HepG2 (cell line): ENCODE results near the gene PLAC9. TPM values are rescaled to one million over a fixed set of nuclear protein-coding genes. Genes with fewer than 3 reads are reported as not detected.

Experiments used
- ATAC-seq: fragments of 200-7000 bp; cut with Tn5 transposase; 3 replicates; pipeline ENCODE4 v1.9.1; 2020; ENCODE audit warnings: mild to moderate bottlenecking, moderate library complexity
- BruUV-seq: library from RNA; stranded (reverse); fragments of 400-500 nt; replicated peaks from 2 replicates; lab custom pipeline; 2021; lab: Mats Ljungman, UMichigan
- CTCF ChIA-PET: fragments of 300-600 bp; formaldehyde crosslinking; extraction: SDS; loops from one replicate; lab custom pipeline; 2021; ENCODE audit warnings: low total read pairs, inconsistent platforms, low intra/inter-chr PET ratio; lab: Yijun Ruan, JAX
- POLR2A ChIA-PET: fragments of 350-600 bp; sonication (Branson Sonifier 250); formaldehyde crosslinking; loops from one replicate; lab custom pipeline; 2020; ENCODE audit warnings: antibody characterized with exemption, inconsistent platforms; lab: Yijun Ruan, JAX
- DNase-seq: peaks from one replicate; pipeline ENCODE4 v3.0.0-alpha.2; 2015; ENCODE audit warnings: low spot score
- FAIRE-seq: peaks from 3 replicates; lab custom pipeline; 2011; peaks lifted over from hg19 to GRCh38; lab: Jason Lieb, UNC
- H2AFZ ChIP-seq: one replicate; pipeline ENCODE4 v1.6.1; 2011; ENCODE audit warnings: low read length, inconsistent platforms
- H3K27ac ChIP-seq: fragments of 300-600 bp; 3 replicates; pipeline ENCODE4 v1.8.0; 2011; ENCODE audit warnings: mixed run types, mild to moderate bottlenecking, mixed read lengths, low read length, inconsistent platforms; ENCODE audit not compliant: insufficient read depth; ENCODE audit errors: extremely low read length
- H3K27me3 ChIP-seq, 2 experiments: fragments of 200-600 bp in 1 of 2; 2 replicates in 1 of 2; 3 replicates in 1 of 2; pipeline versions ENCODE4 v1.6.0 to v1.8.0; 2011; ENCODE audit warnings: low read length in 2 of 2, mild to moderate bottlenecking in 2 of 2, moderate library complexity in 2 of 2, inconsistent platforms in 1 of 2; ENCODE audit not compliant: insufficient read depth in 2 of 2, control insufficient read depth in 1 of 2
- H3K36me3 ChIP-seq, 2 experiments: fragments of 200-600 bp in 1 of 2; replicated peaks in 1 of 2; 2 replicates in 1 of 2; 3 replicates in 1 of 2; pipeline versions ENCODE4 v1.5.1 to v1.8.0; 2011; ENCODE audit warnings: low read length in 2 of 2, inconsistent platforms in 1 of 2; ENCODE audit not compliant: insufficient read depth in 2 of 2, control insufficient read depth in 1 of 2
- H3K4me1 ChIP-seq: 2 replicates; pipeline ENCODE4 v1.5.1; 2012; ENCODE audit warnings: low read length, inconsistent platforms; ENCODE audit not compliant: insufficient read depth
- H3K4me2 ChIP-seq: 2 replicates; pipeline ENCODE4 v1.6.0; 2011; ENCODE audit warnings: low read depth, low read length, inconsistent platforms
- H3K4me3 ChIP-seq, 3 experiments: fragments of 200-600 bp in 1 of 3; sonication (generic), shearing (Covaris generic) in 1 of 3; replicated peaks in 1 of 3; 2 replicates each; pipeline ENCODE4 v1.5.1; 2011 to 2016; ENCODE audit warnings: low read length in 3 of 3, inconsistent platforms in 2 of 3, low read depth in 2 of 3, mild to moderate bottlenecking in 2 of 3, control low read depth in 1 of 3, mixed read lengths in 1 of 3; ENCODE audit not compliant: insufficient read depth in 1 of 3
- H3K79me2 ChIP-seq: one replicate; pipeline ENCODE4 v1.6.1; 2011; ENCODE audit warnings: low read length, inconsistent platforms; ENCODE audit not compliant: insufficient read depth
- H3K9ac ChIP-seq: 2 replicates; pipeline ENCODE4 v1.6.0; 2011; ENCODE audit warnings: mild to moderate bottlenecking, low read depth, low read length, inconsistent platforms; ENCODE audit not compliant: insufficient read depth
- H3K9me3 ChIP-seq: 2 replicates; pipeline ENCODE4 v1.5.1; 2012; ENCODE audit warnings: mild to moderate bottlenecking, low read length
- H4K20me1 ChIP-seq: 2 replicates; pipeline ENCODE4 v1.6.0; 2011; ENCODE audit warnings: inconsistent platforms, mild to moderate bottlenecking, low read length, moderate library complexity; ENCODE audit not compliant: insufficient read depth
- HNRNPL ChIP-seq: fragments of 200-400 bp; formaldehyde crosslinking; IDR thresholded peaks from 2 replicates; pipeline ENCODE4 v1.6.1; 2017; ENCODE audit warnings: mild to moderate bottlenecking, low read depth, low read length
- POLR2AphosphoS5 ChIP-seq: IDR thresholded peaks from 2 replicates; pipeline ENCODE4 v1.6.1; 2012; ENCODE audit warnings: low read depth, low read length
- TFDP2 ChIP-seq: sonication (generic); formaldehyde crosslinking; IDR thresholded peaks from 2 replicates; pipeline ENCODE4 v1.4.0; 2020; ENCODE audit warnings: missing genetic modification reagents
- ZNF225 ChIP-seq: sonication (generic); formaldehyde crosslinking; IDR thresholded peaks from 2 replicates; pipeline ENCODE4 v1.4.0; 2020; ENCODE audit warnings: mild to moderate bottlenecking, missing genetic modification reagents
- ZNF687 ChIP-seq: sonication (generic); formaldehyde crosslinking; IDR thresholded peaks from 2 replicates; pipeline ENCODE4 v1.5.1; 2020; ENCODE audit warnings: mild to moderate bottlenecking, missing genetic modification reagents, moderate library complexity
- WGBS: methylation state at CpG from one replicate; pipeline ENCODE4 v1.1.6; 2017; ENCODE audit warnings: low lambda C conversion rate; 5-methylcytosine and 5-hydroxymethylcytosine counted together
- in situ Hi-C: cut with HindIII; loops from 2 replicates; pipeline ENCODE4 v1.10.0; 2017; ENCODE audit warnings: low pct_unique_long_range_greater_than_20kb; ENCODE audit not compliant: extremely low pct_ligation_motif_present
- intact Hi-C: fragments of 100-400 bp; cut with micrococcal nuclease; formaldehyde crosslinking; loops from one replicate; pipeline ENCODE4 v1.10.0; 2022; ENCODE audit not compliant: unreplicated experiment
- polyA plus RNA-seq, 8 experiments: library from polyadenylated mRNA; depleted of rRNA in 3 of 8; stranded (reverse) in 7 of 8; unstranded in 1 of 8; fragments of >200 nt; fragmentation: Illumina TruSeq in 4 of 8; extraction: Trizol in 4 of 8; gene quantifications; 2 replicates each; pipeline versions ENCODE4 v1.2.1 to v1.2.3, GENCODE V29; 2011 to 2016; ENCODE audit warnings: low read depth in 4 of 8, missing spikeins in 1 of 8, mixed read lengths in 1 of 8; ENCODE audit not compliant: insufficient read depth in 1 of 8
- total RNA-seq, 5 experiments: library from RNA; depleted of rRNA; stranded (reverse); fragments of >200 nt; fragmentation: Illumina TruSeq; extraction: Trizol; gene quantifications; 2 replicates each; pipeline ENCODE4 v1.2.3, GENCODE V29; 2016; ENCODE audit warnings: low read depth in 1 of 5

PLAC9 gene
- total and polyA plus RNA-seq, 2 of the 13 experiments (the other 11 are each of a cell fraction or from before 2014, with no cell fraction given): not detected

DNA sequence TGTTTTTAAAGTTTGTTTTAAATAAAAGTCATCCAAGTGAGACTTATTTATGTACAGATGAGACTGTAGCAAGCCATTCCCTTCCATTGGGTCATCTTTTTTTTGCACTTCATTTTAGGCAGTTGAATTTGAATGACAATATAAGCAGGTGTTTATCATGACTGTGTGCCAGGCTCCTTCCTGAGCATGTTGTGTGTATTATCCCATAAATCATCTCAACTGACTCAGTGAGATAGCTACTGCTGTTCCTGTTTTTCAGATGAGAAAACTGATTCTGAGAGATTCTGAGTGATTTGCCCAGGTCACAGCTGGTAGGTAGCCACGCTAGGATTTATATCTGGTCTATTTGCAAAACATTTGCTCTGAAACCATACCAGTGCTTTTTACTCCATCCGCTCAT lies 42.4 kb upstream of the PLAC9 start:
- Histone ChIP-seq H3K27me3 (no peaks in the 10 kb centered on the region; a peak in 1 of 5 replicates), H3K79me2 (no peaks in the 10 kb centered on the region), H3K27ac (no peak overlapping the region), H3K36me3 (no peaks in the 10 kb centered on the region)
- no peak for FAIRE-seq
- in situ Hi-C loops: no loop called here
- CTCF ChIA-PET: no interaction called here
- TF ChIP-seq ZNF225 (CRISPR knock-in tag): no peak
- no peak for TF ChIP-seq HNRNPL
- TF ChIP-seq ZNF687 (CRISPR knock-in tag): no peak
- no peak for TF ChIP-seq TFDP2
- no peak for TF ChIP-seq POLR2AphosphoS5
- TF ChIP-seq, all 625 proteins: peak for 0
- H4K20me1 ChIP-seq: no peaks in the 10 kb centered on the region
- H3K4me3 ChIP-seq: no peak overlapping the region
- intact Hi-C loops: no loop called here
- H2AFZ ChIP-seq: no peak overlapping the region
- no peaks in the 10 kb centered on the region for H3K4me1 ChIP-seq
- WGBS: 96% methylated on average over 2 of the region's 2 CpGs
- no peaks in the 10 kb centered on the region for H3K9me3 ChIP-seq
- POLR2A ChIA-PET: interaction anchor here (0.8 kb wide), 1 partner anchor 11 kb away, joined by 3 read pairs; no protein-coding TSS in a partner anchor
- ATAC-seq (no peak), DNase-seq (no peak)
- no peak overlapping the region for H3K9ac ChIP-seq
- BruUV-seq: no TSS peak
- no peak overlapping the region for H3K4me2 ChIP-seq
